ENCODE data around the gene CSNK1D.

The CSNK1D gene

GRCh38 chr17:82238472-82239201 lies 34.9 kb downstream of the CSNK1D start (continued):
- TF ChIP-seq ZNF2 (tag by site-specific recombination; IDR thresholded peaks at IDR 0.05) = no peak
- no peak for TF ChIP-seq GFI1B (tag by site-specific recombination; IDR thresholded peaks at IDR 0.05)
- TF ChIP-seq REST (tag by site-specific recombination; IDR thresholded peaks at IDR 0.05) = no peak
- 0 out of 2 replicates have a peak, but pooled peaks have one; percentile 16 for TF ChIP-seq SCRT2 (tag by site-specific recombination; IDR thresholded peaks at IDR 0.05)
- TF ChIP-seq ZNF239 (tag by site-specific recombination; IDR thresholded peaks at IDR 0.05) = no peak
- TF ChIP-seq GLI2 (tag by site-specific recombination; IDR thresholded peaks at IDR 0.05; ENCODE audit: borderline replicate concordance, low read depth) = no peak
- TF ChIP-seq ZXDB (tag by site-specific recombination; IDR thresholded peaks at IDR 0.05) = no peak
- no peak for TF ChIP-seq PRDM6 (tag by site-specific recombination; IDR thresholded peaks at IDR 0.05)
- TF ChIP-seq ZNF501 (tag by site-specific recombination; IDR thresholded peaks at IDR 0.05) = no peak
- TF ChIP-seq KLF1 (tag by site-specific recombination; IDR thresholded peaks at IDR 0.05) = peak; percentile 91
- peak; percentile 79; the same call in 1 of the 2 replicates for TF ChIP-seq ZIC2 (tag by site-specific recombination; IDR thresholded peaks at IDR 0.05)
- no peak for TF ChIP-seq ZNF513 (tag by site-specific recombination; IDR thresholded peaks at IDR 0.05)
- TF ChIP-seq SP3 (tag by site-specific recombination; IDR thresholded peaks at IDR 0.05) = peak; percentile 77
- TF ChIP-seq ZNF155 (tag by site-specific recombination; IDR thresholded peaks at IDR 0.05) = no peak
- no peak for TF ChIP-seq ZNF510 (tag by site-specific recombination; IDR thresholded peaks at IDR 0.05; ENCODE audit: insufficient replicate concordance)
- TF ChIP-seq MZF1 (tag by site-specific recombination; IDR thresholded peaks at IDR 0.05; ENCODE audit: borderline replicate concordance) = no peak
- TF ChIP-seq MEIS1 (CRISPR knock-in tag; IDR thresholded peaks at IDR 0.05; ENCODE audit: borderline replicate concordance) = no peak
- peak; percentile 91 for TF ChIP-seq GLIS1 (tag by site-specific recombination; IDR thresholded peaks at IDR 0.05)
- TF ChIP-seq SP7 (tag by site-specific recombination; IDR thresholded peaks at IDR 0.05) = peak; percentile 84
- no peak for TF ChIP-seq ZNF391 (tag by site-specific recombination; IDR thresholded peaks at IDR 0.05; ENCODE audit: borderline replicate concordance, low read depth)
- TF ChIP-seq HOXC10 (CRISPR knock-in tag; IDR thresholded peaks at IDR 0.05) = no peak
- TF ChIP-seq ZNF221 (tag by site-specific recombination; IDR thresholded peaks at IDR 0.05; ENCODE audit: borderline replicate concordance) = no peak
- TF ChIP-seq ZNF670 (tag by site-specific recombination; IDR thresholded peaks at IDR 0.05; ENCODE audit: low read depth) = no peak
- peak; percentile 66; the same call in 1 of the 2 replicates for TF ChIP-seq OSR2 (tag by site-specific recombination; IDR thresholded peaks at IDR 0.05)
- no peak for TF ChIP-seq ZNF529 (tag by site-specific recombination; IDR thresholded peaks at IDR 0.05; ENCODE audit: insufficient replicate concordance)
- no peak for TF ChIP-seq ZNF112 (tag by site-specific recombination; IDR thresholded peaks at IDR 0.05)
- no peak for TF ChIP-seq ZNF184 (tag by site-specific recombination; IDR thresholded peaks at IDR 0.05)
- no peak for TF ChIP-seq ZNF518A (tag by site-specific recombination; conservative IDR thresholded peaks at IDR 0.05; ENCODE audit: low read depth)
- no peak for TF ChIP-seq ZNF521 (tag by site-specific recombination; IDR thresholded peaks at IDR 0.05)
- no peak for TF ChIP-seq TCF7L2 (IDR thresholded peaks at IDR 0.05; ENCODE audit: borderline replicate concordance, low read depth, low read length)
